Subcutaneous adipose tissue (tissue), 4 donors: ENCODE data around the gene ANKS1B. TPM values are rescaled to one million over a fixed set of nuclear protein-coding genes. Genes with fewer than 3 reads are reported as not detected.

ENCODE experiments used
- total RNA-seq, 4 donors: library from RNA; depleted of rRNA; stranded (reverse); fragments of >200 nt; gene quantifications; one replicate each; pipeline ENCODE4 v1.1.0, GENCODE V29; 2016
- TF ChIP-seq, protein P1 (sequence below): fragments of 450-650 bp; IDR thresholded peaks from one replicate; pipeline ENCODE4 v1.5.1; 2016; ENCODE audit warnings: low read depth, mild to moderate bottlenecking, control low read depth, antibody characterized with exemption, moderate library complexity

The ANKS1B gene
- total RNA-seq, 4 donors from 2014 or later, result 4.5 to 15.4 (median 10.1) TPM

DNA sequence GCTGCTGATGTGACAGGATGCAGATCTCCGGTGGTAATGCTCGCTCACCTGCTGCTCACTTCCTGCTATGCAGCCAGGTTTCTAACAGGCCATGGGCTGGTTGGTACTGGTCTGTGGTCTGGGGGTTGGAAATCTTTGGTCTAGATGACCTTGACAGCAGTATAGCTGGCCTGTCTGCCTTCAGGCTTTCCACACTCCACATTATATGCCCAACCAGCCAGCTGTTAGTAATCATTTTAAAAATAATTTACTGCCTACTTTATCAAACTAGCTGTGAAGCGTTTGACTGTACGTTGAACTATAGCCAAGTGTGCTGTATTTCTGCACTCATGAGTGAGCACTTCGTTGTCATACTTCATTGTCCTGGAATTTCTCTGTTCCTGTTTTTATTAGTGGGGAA, 761.2 kb downstream of the ANKS1B start:
- TF ChIP-seq, protein P1, sequence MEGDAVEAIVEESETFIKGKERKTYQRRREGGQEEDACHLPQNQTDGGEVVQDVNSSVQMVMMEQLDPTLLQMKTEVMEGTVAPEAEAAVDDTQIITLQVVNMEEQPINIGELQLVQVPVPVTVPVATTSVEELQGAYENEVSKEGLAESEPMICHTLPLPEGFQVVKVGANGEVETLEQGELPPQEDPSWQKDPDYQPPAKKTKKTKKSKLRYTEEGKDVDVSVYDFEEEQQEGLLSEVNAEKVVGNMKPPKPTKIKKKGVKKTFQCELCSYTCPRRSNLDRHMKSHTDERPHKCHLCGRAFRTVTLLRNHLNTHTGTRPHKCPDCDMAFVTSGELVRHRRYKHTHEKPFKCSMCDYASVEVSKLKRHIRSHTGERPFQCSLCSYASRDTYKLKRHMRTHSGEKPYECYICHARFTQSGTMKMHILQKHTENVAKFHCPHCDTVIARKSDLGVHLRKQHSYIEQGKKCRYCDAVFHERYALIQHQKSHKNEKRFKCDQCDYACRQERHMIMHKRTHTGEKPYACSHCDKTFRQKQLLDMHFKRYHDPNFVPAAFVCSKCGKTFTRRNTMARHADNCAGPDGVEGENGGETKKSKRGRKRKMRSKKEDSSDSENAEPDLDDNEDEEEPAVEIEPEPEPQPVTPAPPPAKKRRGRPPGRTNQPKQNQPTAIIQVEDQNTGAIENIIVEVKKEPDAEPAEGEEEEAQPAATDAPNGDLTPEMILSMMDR, result no peak

DNA sequence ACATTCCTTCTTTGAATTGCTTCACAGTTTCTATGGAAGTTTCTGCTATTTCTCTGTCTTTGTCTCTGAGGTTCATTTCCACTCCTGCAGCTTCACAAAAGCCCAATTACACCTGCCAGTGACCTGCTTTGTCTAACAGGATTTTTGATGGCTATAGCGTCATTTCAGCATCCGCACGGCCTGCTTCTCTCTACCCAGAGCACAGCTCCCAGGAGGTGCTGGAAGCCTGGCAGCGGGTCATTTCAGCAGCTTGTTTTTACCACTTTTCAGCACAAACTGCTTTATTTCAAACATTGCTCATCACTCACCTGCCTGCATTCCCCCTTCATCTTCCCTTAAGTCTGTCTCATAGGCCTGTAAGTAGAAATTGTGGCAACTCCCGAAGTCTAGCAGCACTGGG, 771.7 kb downstream of the ANKS1B start:
- TF ChIP-seq, protein P1, result no peak

DNA sequence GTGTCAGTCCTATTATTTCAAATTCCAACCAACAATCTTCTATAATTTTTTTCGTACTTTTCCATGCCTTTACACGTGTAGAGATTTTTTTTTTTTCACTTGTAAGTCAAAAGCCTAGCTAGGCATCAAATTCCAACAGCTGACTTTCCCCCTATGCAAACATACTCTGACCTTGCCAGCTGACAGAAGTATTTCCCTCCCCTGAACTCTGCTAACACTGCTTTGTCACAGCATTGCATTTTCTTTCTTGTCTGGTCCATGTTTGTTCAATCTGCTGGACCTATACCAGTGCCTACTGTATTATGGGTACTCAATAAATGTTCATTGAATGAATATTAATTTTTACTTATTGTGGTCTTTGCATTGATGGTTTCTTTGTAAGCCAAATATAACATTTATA, 772.5 kb downstream of the ANKS1B start:
- TF ChIP-seq, protein P1, result no peak

DNA sequence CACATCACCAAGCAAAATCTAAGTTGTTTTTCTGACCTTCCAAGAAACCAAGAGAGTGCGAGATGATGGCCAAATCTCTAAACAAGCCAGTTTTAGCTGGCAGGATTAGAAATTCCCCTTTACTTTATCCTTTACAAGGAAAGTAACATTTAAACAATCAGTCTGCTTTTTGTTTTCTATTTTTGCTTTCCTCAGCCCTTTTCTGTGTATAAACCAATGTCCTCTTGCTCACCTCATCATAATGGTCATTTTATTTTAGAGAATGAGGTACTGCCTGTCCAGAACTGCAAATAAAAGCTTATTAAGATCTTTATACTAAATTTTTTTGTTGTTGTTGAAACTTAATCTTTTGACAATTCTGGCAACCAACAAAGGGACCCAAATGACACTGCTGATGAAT, 779.6 kb downstream of the ANKS1B start:
- TF ChIP-seq, protein P1, result no peak

DNA sequence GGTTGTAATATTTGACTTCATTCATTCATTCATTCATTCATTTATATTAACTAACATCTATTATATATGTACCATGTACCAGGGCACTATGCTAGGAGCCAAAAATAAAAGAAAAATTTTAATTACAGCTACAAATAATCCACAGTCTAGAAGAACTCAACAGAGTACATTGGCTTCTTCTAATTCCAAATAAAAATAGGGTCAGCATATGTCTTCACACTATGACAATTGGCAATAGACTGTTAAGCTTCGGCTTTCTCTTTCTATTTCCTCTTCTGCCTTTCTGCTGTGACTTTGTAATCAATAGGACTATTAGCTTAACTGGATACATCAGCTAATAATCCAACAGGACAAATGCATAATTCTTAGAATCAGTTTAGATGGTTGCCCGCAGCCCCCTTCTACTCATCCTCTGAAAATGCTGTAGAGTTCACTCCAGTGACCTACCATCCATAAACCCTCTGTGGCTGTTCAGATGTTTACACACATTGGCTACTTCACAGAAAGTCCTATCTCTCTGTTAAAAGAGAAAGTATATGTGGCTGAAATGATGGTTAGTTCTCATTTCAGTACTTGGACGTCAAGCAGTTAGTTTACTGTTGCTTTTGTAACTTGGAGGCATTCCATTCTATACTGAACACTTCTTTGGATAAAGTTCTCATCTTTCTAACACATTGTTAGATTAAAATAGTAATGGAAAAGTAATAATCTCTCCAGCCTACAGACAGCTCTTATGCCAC, 782.7 kb downstream of the ANKS1B start:
- TF ChIP-seq, protein P1, result no peak

DNA sequence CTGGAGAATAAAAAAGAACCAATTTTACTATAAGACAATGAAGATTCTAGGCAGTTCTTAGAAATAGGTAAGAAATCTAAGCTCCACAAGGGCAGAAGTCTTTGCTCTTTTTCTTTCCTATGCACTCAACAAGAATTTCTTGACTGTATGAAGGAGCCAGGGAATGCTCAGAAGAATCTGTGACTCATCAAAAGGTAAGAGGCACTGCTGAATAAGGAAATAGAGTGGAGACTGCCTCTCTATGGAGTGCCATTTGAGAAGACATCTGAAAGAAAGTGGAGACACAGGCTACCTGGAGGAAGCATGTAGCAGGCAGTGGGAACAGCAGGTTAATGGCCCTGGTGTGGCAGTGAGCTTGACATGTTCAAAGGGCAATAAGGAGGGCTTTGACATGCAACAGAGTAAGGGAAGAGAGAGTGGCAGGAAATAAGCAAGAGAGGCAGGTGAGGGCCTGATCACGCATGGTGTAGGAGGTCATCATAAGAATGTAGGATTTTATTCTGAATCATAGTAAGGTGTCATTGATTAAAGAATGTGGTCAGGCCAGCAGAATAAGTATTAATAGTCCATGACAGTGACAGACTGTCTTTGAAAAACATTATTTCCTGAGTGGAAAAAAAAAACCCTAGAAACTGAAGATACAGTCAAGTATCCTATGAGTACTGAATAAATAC, 783.9 kb downstream of the ANKS1B start:
- TF ChIP-seq, protein P1, result no peak

DNA sequence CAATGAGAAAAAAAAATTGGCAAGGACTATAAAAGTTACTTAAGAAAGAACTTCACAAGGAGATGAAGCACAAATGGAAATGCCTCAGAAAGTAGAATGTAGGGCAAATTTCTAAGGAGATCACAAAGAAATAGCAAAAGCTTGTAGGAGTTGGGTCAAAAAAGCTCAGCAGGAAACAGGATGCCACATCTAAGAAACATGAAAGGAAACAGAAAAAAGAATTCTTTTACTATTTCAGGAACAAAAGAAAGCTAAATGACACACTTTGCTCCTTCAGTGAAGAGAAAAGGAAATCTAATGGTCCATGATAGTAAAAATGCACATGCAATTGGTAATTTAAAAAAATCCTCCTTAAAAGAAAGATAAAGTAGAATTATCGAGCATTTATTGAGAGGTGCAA, 789.3 kb downstream of the ANKS1B start:
- TF ChIP-seq, protein P1, result no peak
